SH-SY5Y (cell line): ENCODE measurements around the gene SIRPD.

Experiments
- GATA2 ChIP-seq: IDR thresholded peaks from 2 replicates; pipeline ENCODE4 v1.6.1; 2011; ENCODE audit warnings: mild to moderate bottlenecking, low read depth, low read length
- GATA3 ChIP-seq: IDR thresholded peaks from 2 replicates; pipeline ENCODE4 v1.6.1; 2011; ENCODE audit warnings: low read depth, mild to moderate bottlenecking, low read length, moderate library complexity

SIRPD gene

GRCh38 chr20:1557605-1558004 lies at the start of gene SIRPD:
Gene SIRPD (minus strand): TSS chr20:1557705. CDS start chr20:1557653, 52 bp downstream.
- TF ChIP-seq GATA2: no peak
- TF ChIP-seq GATA3: no peak

DNA sequence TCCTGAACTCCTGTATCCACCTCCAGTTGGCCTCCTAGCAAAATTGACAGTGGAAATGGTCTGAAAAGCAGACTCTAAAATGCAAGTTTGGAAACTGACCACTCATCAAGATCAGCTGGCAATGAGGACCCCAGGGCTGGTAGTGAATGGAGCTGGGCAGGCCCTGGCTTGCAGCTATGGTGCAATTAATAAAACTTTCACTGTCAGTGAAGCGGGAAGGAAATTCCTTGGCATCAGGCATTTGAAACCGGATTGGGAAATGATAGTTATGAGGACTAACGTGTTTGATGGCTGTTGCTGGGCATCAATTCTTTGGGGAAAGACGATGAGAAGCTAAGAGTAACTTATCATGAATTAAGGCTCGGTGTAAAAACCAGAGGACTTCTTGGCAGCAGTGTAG lies 43.2 kb upstream of the SIRPD start:
- no peak for TF ChIP-seq GATA2
- TF ChIP-seq GATA3: no peak

- TF ChIP-seq GATA2 (no peak), GATA3 (no peak)
Measured at GRCh38 chr20:1595333-1595732, 37.8 kb upstream of the SIRPD start.

GRCh38 chr20:1588533-1589460 lies 31.3 kb upstream of the SIRPD start:
- TF ChIP-seq GATA2: no peak
- no peak for TF ChIP-seq GATA3

GRCh38 chr20:1587781-1588532 lies 30.5 kb upstream of the SIRPD start:
- TF ChIP-seq GATA2 (no peak), GATA3 (no peak)

GRCh38 chr20:1579488-1579887 lies 22.0 kb upstream of the SIRPD start:
- TF ChIP-seq GATA3 (no peak), GATA2 (no peak)

DNA sequence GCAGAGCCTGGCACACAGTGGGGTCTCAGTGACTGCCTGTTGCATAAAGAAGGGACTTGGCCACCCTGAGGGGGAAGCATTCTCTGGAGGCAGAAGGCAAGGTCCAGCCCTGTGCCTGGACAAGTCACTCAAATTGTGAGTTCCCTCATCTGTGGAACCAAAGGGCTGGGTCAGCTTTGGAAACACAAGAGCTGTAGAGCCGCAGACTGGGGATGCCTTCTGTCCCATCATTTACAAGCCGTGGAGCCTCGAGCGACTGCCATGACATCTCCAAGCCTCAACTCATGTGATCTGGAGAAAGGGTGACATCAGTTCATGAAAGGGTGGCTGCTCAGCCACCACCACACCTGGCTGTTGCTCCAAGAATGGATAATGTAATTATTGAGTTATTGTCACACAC lies 20.4 kb upstream of the SIRPD start:
- TF ChIP-seq GATA2 (no peak), GATA3 (no peak)

GRCh38 chr20:1576641-1577040 lies 19.1 kb upstream of the SIRPD start:
- TF ChIP-seq GATA3 (no peak), GATA2 (no peak)

DNA sequence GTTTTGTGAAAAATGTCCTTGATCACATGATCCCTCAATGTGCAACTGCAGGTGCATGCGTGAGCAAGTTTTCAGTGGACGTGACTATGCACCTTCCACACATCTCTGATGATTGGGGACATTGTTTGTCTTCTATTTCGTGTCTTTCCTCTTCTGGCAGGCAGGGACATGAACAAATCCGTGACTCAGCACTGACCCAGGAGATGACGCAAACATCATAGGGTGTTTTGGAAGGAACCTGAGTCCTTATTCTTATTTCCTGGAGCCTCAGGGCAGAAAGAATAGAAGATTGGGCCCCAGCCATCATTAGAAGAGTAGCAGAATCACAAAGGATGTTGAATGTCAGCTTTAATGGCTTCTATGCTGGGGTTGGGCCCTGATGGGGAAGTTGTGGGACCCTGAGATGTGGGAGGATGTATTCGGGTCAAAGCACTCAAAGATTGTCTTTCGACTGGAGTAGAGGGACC lies 11.9 kb upstream of the SIRPD start:
- TF ChIP-seq GATA3 (no peak), GATA2 (no peak)

GRCh38 chr20:1568163-1568490 lies 10.6 kb upstream of the SIRPD start:
- TF ChIP-seq GATA3: no peak
- TF ChIP-seq GATA2: no peak

DNA sequence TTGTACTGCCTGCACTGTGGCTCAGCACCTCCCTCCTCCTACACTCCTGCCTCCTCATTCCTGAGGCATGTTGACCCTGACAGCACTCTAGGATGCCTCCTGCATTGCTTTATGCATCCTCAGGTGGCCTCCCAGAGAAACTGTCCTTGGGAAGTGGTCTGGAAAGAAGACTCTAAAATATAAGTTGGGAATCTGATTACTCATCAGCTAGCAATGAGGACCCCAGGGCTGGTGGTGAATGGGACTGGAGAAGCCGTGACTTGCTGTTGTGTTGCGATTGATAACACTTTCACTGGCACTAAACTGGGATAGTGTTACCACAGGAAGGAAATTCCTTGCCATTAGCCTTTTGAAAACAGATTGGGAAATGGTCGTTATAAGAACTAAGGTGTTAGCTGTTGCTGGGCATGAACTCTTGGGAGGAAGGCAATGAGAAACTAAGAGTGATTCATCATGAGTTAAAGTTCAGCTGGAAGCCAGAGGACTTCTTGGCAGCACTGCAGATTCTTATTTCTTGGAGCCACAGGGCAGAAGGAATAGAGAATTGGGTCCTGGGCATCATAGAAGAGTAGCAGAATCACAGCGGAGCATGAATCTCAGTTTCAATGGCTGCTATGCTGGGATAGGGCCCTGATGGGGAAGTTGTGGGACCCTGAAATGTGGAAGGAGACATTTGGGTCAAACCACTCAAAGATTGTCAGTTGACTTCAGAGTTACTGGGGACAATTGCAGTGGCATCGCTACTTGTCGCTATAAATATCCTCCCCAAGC lies 10.1 kb upstream of the SIRPD start:
- TF ChIP-seq GATA3 (no peak), GATA2 (no peak)

GRCh38 chr20:1566701-1567100 lies 9.2 kb upstream of the SIRPD start:
- no peak for TF ChIP-seq GATA2

DNA sequence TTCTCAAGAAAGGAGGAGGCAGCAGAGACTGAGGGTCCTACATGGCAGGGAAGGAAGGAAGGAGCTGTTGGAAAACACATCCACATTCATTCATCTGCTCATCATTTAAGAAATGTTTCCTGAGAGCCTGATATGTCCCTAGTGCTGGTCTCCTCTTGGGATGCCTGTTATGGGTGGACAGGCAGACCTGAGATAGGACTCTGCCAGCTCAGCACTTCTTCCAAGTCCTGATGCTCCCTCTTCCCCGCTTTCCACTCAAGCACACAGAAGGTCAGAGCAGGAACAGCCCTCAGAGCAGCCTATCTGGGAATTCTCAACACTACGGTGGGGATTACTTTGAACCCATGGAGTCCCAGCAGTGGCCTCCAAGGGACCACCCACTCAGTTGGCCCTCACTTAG lies 8.0 kb upstream of the SIRPD start:
- TF ChIP-seq GATA3 (no peak), GATA2 (no peak)

GRCh38 chr20:1563598-1563997 lies 6.1 kb upstream of the SIRPD start:
- no peak for TF ChIP-seq GATA3
- TF ChIP-seq GATA2: no peak
